Lung microvascular endothelial cell (primary cell): ENCODE results near the gene CEP295NL. TPM values are rescaled to one million over a fixed set of nuclear protein-coding genes. Genes with fewer than 3 reads are reported as not detected.
"Not testable (repeated sequence)": the region's sequence is repeated elsewhere in the genome, so short reads cannot be mapped to it uniquely, and the experiment has no call there.

Experiments used
- DNase-seq, 2 donors: peaks; one replicate each; pipeline versions ENCODE4 v3.0.0 to v3.0.0-alpha.2; 2010; ENCODE audit warnings: low read depth in 2 of 2
- total RNA-seq: library from RNA; depleted of rRNA; stranded (reverse); fragments of >200 nt; gene quantifications from 2 replicates; pipeline ENCODE4 v1.2.1, GENCODE V29; 2014

The CEP295NL gene
- total RNA-seq, 1 donor from 2014 or later, result 4.4 TPM

DNA sequence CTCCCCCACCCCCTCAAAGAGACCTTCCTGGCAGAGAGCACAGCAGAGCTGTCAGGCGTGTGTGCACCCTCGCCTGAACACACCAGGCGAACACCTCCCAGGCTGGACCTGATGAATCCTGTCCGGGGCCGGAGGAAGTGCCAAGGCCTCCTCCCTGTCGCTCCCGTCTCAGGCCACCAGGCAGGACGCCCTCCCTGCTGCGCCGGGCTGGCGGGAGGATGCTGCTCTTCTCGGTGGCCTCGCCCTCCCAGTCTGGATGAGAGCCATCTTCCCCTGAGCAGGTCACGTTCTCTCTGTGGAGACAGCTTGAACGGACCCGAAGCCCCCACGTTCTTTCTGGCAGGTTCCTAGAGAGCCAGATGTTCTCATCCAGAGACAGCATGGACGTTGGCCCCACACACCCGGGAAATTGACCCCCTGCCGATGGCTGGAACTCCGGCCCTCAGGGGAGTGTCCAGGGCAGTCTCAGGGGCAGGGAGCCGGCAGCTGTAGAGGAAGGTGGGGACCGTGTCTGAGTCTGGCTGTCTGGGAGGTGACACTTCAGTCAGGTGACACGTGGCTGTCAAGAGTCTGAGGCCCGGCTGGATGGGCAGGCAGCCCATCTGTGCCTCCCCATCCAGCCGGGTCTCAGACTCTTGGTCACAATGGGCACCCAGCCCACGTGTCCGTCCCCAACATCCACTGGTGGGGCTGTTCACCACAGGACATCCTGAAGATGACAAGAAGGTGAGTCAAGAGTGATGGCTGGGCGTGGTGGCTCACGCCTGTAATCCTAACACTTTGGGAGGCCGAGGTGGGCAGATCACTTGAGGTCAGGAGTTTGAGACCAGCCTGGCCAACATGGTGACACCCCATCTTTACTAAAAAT lies 27.1 kb upstream of the CEP295NL start:
- no peak for DNase-seq

DNA sequence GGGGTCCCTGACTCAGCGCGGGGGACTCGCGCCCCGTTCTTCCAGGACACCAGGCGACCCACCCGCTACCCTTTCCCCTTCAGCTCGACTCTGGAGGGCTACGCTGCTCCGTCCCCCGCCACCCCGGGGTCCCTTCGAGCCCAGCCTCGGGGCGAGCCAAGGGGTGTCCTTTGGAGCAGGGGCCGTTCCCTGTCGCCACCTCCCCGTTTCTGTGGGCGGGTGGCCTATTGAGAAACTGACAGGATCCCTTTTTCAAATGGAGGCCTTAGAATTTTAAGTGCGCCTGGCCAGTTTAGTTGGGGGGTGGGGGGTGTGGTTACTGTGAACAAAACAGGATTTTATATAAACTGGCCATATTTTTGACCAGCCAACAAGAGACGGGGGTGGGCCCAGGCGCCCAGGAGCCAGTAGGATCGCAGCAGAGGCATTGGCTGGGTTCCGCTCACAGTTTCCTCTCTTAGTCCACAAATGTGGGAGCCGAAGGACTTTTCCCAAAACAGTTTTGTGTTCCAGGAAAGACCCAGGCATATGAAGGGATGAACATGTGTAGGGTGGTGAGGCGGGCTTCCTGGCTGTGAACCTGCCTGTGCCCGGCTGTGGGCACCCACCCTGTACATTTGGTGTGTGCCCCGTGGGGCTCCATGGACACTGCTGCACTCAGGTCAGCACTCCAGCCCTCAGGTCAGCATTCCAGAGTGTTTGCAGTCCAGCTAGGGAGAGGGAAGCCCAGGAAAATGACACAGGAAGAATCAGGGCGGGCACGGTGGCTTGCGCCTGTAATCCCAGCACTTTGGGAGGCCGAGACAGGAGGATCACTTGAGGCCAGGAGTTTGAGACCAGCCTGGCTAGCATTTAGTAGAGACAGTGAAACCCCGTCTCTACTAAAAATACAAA lies 22.9 kb upstream of the CEP295NL start:
- DNase-seq, result peak; percentile 86 to 93

DNA sequence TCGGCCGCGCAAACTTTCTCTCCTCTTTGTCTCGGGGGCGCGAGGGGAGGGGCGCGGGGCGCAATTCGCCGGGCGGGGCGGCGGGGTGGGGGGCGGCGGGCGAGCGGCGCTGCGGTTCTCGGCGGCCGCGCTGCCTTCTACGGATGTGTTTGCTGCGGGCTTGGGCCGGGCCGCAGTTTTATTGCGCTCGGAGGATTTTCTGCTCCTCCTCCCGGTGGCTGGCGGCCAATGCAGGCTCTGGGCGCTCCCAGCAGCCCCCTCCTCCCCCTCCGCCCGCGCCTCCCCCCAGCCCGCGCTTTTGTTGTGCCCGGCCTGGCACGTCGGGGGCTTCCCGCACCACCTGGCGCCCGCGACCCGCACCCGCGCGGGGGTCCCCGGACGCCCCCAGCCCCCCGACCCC lies 22.2 kb upstream of the CEP295NL start, which contains the start of gene TIMP2:
Gene TIMP2 (minus strand): TSS at position 154 of the 400 bp plus-strand sequence. CDS start 299 bp downstream, outside the sequence.
- DNase-seq, result peak; percentile 88 to 95

DNA sequence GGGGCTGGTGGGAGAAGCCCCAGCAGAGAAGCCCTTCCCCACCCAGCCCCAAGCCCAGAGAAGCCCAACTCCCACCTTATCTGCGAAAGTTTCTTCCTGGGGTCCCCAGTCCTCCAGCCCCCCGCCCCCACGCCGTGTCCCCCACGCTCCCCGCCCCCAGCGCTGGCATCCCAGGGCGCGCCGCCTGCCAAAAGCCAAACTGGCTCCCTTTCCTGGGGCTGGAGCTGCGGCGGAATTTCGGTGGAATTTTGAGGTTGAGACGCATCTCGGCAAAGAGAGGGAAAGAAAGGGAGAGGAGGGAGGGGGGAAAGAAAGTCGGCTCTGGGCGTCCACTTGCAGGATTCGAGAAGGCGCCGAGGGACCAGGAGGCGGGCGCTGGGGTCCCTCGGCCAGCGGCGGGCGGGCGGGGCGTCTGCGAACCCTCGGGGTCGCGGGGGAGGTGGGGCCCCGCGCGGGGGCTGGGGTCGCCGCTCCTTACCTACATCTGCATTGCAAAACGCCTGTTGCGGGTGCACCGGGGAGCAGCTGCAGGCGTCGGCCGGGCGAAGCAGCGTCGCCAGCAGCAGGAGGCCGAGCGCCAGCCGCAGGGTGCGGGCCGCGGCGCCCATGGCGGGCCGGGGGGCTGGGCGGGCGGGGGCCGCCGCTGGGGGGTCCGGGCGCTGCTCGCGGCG lies 21.6 kb upstream of the CEP295NL start:
- no peak for DNase-seq

DNA sequence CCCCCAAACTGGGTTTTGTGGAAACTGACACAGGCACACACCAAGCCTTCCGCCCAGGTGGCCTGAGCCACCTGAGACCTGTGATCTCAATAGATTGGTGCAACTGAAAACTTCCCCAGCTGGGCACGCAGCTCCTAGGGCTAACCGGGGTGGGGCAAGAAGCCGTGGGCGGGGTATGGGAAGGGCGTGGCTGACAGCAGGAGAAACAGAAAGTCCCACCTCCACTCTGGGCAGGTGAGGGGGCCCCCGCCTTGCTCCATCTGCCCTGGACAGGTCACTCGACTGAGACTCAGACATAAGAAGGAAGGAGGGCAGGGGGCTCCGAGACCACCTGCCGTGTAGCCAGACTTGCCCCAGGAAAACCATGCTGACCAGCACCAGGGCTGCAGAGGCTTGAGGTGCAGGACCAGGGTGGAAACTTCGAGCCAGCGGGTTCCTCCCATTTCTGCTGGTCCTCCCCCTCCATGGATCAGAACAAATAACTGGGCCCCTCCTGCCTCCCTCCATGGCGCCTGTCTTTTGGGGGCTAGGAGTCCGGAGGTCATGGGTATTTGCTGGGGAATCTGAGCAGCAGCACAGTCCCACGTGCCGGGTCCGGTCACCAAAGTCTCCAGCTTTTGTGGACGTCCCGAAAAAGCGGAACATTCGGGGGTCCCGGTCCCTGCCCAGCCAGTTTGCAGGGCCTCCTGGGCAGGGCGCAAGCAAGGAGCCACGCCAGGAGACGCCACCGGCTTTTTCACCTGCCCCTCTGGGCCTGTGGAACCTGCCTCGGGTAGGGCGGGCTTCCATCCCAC lies 20.9 kb upstream of the CEP295NL start:
- peak in 1 of 2 donors; percentile 33 for DNase-seq

DNA sequence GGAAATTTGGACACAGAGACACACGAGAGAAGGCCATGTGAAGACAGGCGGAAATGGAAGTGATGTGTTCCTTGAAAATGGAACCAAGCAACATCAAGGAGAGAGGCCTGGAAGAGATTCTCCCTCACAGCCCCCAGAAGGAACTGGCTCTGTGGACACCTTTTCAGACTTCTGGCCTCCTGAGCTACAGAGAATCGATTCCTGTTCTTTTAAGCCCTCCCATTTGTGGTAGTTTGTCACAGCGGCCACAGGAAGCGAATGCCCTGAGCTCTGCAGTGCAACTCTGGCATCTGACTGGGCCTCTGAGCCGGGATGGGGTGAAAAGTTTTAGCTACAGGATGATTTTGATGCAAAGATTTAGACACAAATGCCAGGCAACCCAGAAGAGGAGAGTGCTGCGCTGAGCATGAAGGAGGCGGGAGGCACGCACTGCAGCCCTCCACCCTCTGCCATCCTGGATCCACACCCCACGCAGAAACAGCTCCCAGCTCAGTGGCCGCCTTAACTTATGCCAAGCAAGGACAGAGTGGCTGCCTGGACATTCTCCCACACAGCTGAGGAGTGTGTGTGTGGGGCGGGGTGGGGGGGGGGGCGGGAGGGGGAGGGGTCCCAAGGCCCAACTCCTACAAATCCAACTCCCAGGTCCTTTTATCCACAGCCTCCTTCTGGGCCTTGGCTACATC lies 20.0 kb upstream of the CEP295NL start:
- no peak for DNase-seq

DNA sequence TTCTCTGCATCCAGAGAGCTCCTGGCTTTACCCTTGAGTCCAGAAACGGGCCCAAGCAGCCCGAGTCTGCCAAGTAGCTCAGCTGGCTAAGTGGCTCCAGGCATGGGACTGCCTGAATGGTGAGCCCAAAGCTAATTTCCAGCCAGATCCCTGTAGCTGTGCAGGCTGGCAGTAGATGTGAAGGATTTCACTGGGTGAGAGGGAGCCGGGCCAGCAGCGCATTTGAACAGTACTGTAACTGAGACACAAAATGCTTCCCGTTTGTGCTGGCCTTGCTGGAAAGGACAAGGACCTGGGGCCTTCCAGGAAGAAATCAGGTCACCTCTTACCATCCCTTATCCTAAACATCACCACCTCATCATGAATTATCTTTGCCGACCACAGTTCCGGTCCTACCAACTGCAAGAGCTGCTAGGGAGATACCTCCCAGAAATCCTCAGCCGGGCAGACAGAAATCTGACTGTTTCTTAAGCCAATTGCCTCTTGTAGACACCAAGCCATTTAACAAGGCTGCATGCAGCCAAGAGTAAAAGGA lies 18.5 kb upstream of the CEP295NL start:
- DNase-seq, result no peak

DNA sequence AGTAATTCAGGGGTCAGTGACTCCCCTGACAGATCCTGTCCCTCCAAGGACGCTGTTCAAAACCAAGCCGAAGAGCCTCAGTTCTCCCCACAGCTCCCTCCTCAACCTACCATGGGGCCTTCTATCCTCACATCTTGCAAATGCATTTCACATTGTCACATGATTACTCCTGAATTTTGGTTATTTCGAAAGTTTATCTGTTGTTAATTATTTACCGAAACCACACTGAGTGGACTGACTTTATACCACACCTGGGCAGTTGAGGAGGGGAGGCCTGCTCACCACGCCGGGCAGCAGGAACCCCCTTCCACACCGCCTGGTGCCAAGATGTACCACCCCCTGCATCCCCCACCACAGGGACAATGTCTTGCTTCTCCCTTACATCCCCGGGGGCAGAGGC lies 17.5 kb upstream of the CEP295NL start:
- no peak for DNase-seq

DNA sequence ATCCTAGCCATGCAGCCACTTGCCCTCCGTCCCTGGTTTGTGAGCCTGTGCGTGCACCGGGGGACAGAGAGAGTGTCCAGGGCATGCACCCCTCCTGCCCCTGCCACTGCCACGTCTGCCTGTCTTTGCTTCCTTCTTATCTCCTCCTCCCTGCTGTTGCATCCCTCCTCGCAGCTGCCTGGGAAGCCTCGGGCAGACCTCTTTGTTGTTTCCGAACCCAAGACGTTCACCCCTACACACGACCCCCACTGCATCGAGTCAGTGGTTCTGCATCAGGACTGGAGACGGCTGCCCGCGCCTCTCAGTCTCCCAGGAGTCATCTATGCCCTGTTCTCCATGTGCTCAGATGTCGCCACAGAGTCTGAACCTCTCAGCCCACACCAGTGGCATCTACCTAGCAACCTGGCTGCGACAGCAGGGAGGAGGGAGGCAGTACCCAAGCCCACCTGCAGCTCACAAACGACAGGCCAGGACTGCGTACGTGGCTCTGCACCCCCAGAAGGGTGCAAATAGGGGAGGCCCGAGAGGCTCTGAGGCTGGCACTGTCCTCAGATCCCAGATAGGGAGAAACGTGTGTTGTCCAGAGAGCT lies 17.0 kb upstream of the CEP295NL start:
- DNase-seq, result no peak

DNA sequence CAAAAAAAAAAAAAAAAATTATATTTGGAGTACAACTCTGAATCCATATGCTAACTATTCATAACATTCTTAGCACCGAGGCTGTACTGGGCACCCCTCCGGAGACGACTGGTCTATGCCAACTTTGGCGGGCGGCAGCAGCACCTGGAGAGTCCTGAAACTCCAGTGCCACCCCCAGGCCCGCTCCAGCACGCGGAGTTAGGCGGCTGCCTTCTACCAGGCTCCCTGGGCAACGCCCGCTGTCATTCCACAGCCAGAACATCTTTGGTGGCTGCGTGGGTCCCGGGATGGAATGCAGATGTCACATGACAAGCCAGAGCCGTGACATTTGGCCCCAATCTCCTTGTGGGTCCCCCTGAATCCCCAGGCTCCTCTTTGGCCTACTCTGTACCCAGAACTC lies 16.0 kb upstream of the CEP295NL start:
- DNase-seq, result no peak

DNA sequence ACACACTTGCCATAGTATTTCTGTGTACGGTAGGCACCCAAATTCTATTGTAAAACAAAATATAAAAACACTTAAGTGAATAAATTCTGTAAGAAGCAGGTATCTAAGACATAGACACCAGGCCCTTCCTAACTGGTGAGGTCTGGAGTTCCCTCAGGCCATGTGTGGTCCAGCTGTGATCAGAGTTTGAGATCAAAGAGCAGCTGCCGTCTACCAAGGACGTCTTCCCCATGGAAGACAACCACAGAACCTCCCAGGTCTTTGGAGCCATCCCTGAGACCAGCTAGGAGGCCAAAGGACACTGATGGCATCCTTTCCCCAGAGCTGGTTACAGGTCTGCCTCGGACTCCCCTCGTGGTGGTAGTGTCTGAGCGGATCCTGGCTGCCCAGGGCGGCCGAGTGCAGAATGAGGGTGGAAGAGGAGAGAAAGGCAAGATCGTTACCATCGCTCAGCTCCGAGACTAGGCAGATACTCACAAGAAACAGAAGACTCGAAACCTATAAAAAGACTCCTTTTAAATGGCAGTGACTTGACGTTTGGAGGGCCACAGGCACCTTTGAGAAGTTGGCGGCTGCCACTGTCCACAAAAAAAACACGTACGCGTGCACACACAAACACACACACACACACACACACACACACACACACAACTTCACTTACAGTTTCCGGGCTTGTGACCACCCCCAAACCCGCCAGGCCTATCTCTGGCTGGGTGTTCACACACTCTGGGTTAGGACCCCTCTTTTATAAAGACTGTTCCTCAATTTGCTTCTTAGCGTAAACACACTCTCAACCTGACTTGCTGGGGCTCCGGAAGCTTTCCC lies 14.7 kb upstream of the CEP295NL start:
- no peak for DNase-seq

DNA sequence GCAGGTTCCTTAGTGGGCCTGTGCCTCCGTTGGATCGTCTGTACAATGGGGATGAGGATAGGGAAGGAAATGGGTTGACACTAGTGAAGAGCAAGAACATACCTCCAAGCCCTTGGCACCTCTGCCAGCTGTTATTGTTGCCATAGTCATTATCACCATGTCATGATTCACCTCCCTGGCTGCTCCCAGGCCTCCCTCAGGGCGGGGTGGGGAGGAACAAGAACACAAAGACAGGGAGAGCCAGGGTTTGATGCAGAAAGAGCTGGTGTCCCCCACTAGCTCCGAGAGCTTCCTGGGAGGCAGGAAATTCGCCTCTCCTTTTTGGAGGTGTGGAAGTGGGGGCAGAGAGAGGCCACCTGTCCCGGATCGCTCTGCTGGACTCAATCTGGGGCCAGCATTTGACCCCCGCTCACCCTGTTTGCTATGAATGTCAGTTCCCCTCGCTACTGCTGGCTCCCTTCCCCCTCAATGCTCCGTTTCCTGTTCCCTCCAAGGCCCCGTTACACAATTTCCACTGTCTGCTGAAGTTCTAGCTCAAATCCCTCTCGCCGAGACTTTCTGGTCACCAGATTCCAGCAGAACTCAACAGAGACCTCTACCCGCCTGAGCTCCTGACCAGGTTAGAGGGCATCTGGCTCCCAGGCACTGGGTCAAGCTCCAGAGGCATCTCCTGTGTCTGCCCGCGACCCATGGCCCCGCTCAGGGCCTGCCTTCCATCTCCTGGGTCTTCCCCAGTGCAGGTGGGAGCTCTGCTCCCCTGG lies 13.1 kb upstream of the CEP295NL start:
- DNase-seq, result peak; percentile 46 to 69

DNA sequence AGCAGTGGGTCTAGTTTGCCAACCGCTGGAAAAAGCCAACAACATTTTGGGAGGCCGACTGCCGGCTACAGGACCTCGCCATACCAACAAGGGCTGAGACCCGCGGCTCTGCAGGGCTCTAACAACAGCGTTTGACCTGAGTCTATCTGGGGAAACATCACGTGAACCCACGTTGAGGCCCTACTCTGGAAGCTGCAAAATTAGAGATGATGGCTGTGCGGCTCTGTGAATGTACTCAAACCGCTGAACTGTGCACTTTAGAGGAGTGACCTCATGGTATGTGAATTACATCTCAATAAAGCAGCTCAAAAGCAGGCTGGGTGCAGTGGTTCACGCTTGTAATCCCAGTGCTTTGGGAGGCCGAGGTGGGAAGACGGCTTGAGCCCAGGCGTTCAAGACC lies 10.1 kb upstream of the CEP295NL start:
- DNase-seq, result no peak

DNA sequence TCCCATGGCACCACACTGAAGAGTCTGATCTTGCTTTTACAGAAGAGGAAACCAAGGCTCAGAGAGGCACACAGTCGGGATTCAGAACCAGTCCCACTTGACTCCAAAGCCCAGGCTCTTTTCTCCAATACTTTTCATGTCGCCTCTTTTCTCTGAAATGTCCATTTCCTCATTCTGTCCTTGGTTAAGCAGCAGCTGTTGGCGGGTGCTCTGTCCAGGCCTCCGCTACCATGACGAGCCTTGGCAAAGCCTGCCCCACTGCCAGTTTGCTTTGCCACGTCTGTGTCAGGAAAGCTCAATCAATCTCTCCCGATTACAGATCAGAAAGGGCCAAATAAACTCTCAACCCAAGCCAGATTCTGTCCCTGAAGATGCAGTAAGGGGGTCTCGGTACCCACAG lies 9.1 kb upstream of the CEP295NL start:
- DNase-seq, result no peak

DNA sequence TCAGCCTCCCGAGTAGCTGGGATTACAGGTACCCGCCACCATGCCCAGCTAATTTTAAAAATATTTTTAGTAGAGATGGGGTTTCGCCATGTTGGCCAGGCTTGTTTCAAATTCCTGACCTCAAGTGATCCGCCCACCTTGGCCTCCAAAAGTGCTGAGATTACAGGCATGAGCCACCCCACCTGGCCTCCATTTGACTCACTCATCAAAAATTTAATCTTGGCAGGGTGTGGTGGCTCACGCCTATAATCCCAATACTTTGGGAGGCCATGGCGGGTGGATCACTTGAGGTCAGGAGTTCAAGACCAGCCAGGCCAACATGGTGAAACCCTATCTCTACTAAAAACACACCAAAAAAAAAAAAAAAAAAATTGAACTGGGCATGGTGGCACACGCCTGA lies 8.5 kb upstream of the CEP295NL start:
- not testable (repeated sequence) for DNase-seq

DNA sequence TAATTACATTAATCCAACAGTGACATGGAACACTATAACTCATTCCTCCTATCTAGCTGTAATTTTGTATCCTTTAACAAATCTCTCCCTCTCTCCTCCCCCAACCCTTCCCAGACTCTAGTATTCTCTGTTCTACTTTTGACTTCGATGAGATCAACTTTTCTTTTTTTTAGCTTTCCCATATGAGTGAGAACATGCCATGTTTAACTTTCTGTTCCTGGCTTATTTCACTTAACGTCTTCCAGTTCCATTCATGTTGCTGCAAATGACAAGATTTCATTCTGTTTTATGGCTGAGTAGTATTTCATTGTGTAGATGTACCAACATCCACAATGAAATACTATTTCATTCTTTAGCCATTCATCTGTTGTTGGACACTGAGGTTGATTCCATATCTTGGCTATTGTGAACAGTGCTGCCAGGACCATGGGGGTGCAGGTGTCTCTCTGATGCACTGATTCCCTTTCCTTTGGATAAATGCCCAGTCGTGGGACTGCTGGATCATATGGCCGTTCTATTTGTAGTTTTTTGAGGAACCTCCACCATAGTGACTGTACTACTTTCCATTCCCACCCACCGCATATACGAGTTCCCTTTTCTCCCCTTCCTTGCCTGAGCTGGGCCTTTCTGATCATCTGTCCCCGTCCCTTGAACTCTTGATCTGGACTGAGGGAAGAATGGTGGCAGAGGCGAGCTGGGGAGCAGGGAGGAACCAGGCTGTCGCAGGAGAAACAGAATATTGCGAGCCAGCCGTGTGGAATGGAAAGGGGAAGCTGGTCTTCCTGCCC lies 7.7 kb upstream of the CEP295NL start:
- DNase-seq, result peak in 1 of 2 donors; percentile 74

DNA sequence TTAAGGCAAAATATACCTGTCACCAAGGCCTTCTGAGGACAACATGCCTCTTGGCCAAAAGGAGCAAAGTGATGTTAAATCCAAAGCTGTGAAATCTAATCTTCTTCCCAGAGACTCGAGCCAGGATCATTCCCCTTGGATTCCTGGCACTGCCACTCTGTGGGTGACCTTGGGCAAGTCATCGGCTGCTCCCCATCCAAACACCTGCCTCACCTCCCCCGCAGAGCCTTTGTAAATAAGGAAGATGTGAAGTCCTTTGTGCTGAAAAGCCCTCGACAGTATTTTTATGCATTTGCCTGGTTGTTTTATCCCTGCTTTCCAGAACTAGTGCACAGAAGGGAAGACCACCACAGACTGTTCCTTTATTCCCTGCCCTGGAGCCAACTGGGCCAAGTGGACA lies 5.4 kb upstream of the CEP295NL start:
- DNase-seq, result no peak
